GM12872 (cell line): ENCODE results near the gene LCE1A.

Source experiments
- CTCF ChIP-seq: IDR thresholded peaks from 3 replicates; pipeline ENCODE4 v1.5.1; 2011; ENCODE audit warnings: low read depth, mild to moderate bottlenecking, low read length, moderate library complexity; ENCODE audit not compliant: insufficient read depth

The LCE1A gene

GRCh38 chr1:152866321-152866720 lies 39.0 kb downstream of the LCE1A start:
- no peak for TF ChIP-seq CTCF

- peak; percentile 80 for TF ChIP-seq CTCF
Observed at GRCh38 chr1:152869808-152870419, 42.6 kb downstream of the LCE1A start.

- TF ChIP-seq CTCF, result peak; percentile 39; the same call in 2 of the 3 replicates
Observed at GRCh38 chr1:152870831-152871730, 43.8 kb downstream of the LCE1A start.

- TF ChIP-seq CTCF, result no peak
Observed at GRCh38 chr1:152871731-152872126, 44.5 kb downstream of the LCE1A start.

GRCh38 chr1:152873495-152873894 lies 46.2 kb downstream of the LCE1A start:
- no peak for TF ChIP-seq CTCF

GRCh38 chr1:152876827-152877226 lies 49.6 kb downstream of the LCE1A start:
- TF ChIP-seq CTCF, result no peak
